ENCODE data around the gene MRPL20. TPM values are rescaled to one million over a fixed set of nuclear protein-coding genes. Genes with fewer than 3 reads are reported as not detected.
"Not testable (repeated sequence)": the region's sequence is repeated elsewhere in the genome, so short reads cannot be mapped to it uniquely, and the experiment has no call there.

Gene MRPL20
- total RNA-seq, 1 donor from 2014 or later = 135 TPM

DNA sequence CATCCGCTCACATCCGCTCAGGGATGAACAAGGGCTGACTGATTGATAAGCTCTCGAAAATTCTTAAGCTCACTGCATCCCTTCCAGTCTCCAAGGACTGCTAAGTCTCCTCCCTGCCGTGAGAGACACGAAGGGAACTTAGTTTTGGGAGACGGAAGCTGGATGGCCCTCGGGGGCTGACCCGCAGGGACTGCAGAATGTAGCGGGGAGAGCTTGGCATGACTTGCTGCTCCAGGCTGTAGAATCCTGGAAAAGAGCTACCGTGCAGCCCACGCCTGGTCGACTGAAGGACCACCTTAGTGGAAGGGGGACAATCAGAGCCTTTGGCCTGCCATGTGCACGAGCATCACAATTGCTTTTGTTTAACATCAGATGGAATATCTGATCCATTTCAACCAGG lies 8.7 kb upstream of the MRPL20 start:
- Histone ChIP-seq H3K4me1 (peaks cover 13% of the 10 kb centered on the region), H3K27ac (replicated peaks) (no peak overlapping the region), H3K9me3 (replicated peaks) (no peaks in the 10 kb centered on the region), H3K4me3 (no peak overlapping the region), H3K27me3 (ENCODE audit: low read depth) (no peaks in the 10 kb centered on the region), H3K36me3 (no peaks in the 10 kb centered on the region)
- TF ChIP-seq CTCF (IDR thresholded peaks at IDR 0.05; ENCODE audit: borderline replicate concordance) = no peak
- DNase-seq = no peak
- intact Hi-C loops (cut with micrococcal nuclease) = no loop called here

GRCh38 chr1:1412311-1412902 lies 5.3 kb upstream of the MRPL20 start:
- H3K9me3 ChIP-seq (replicated peaks); H3K27me3 ChIP-seq (ENCODE audit: low read depth); DNase-seq; H3K36me3 ChIP-seq; H3K4me3 ChIP-seq; H3K27ac ChIP-seq (replicated peaks); intact Hi-C loops (cut with micrococcal nuclease): not testable (repeated sequence)
- H3K4me1 ChIP-seq = peaks cover 24% of the 10 kb centered on the region

DNA sequence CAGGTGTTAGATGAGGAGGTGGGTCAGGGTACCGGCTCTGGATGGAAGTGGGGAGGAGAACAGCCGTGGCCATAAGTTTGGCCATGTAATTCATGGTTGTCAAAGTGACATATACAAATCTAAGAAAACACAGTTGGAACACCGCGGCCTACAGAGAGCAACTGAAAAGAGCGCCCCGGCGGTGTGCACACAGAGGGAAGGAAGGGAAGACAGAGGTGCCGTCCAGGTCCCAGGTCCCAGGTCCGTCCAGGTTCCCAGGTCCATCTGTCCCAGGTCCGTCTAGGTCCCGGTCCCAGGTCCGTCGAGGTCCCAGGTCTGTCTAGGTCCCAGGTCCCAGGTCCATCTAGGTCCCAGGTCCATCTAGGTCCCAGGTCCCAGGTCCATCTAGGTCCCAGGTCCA lies 4.5 kb upstream of the MRPL20 start:
- Histone ChIP-seq H3K27me3 (ENCODE audit: low read depth) (no peaks in the 10 kb centered on the region), H3K4me1 (peaks cover 30% of the 10 kb centered on the region), H3K36me3 (no peaks in the 10 kb centered on the region), H3K9me3 (replicated peaks) (no peaks in the 10 kb centered on the region), H3K4me3 (no peak overlapping the region), H3K27ac (replicated peaks) (no peak overlapping the region)
- TF ChIP-seq CTCF (IDR thresholded peaks at IDR 0.05; ENCODE audit: borderline replicate concordance) = no peak
- intact Hi-C loops (cut with micrococcal nuclease) = no loop called here
- DNase-seq = no peak

DNA sequence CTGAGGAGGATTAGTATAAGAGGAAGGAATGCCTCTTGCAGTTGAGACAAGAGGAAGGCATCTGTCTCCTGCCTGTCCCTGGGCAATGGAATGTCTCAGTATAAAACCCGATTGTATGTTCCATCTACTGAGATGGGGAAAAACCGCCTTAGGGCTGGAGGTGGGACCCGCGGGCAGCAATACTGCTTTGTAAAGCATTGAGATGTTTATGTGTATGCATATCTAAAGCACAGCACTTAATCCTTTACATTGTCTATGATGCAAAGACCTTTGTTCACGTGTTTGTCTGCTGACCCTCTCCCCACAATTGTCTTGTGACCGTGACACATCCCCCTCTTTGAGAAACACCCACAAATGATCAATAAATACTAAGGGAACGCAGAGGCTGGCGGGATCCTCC lies 3.1 kb upstream of the MRPL20 start:
- peaks cover 44% of the 10 kb centered on the region for H3K4me1 ChIP-seq
- intact Hi-C loops (cut with micrococcal nuclease); H3K9me3 ChIP-seq (replicated peaks); H3K36me3 ChIP-seq; H3K27me3 ChIP-seq (ENCODE audit: low read depth); H3K4me3 ChIP-seq; DNase-seq; H3K27ac ChIP-seq (replicated peaks): not testable (repeated sequence)

DNA sequence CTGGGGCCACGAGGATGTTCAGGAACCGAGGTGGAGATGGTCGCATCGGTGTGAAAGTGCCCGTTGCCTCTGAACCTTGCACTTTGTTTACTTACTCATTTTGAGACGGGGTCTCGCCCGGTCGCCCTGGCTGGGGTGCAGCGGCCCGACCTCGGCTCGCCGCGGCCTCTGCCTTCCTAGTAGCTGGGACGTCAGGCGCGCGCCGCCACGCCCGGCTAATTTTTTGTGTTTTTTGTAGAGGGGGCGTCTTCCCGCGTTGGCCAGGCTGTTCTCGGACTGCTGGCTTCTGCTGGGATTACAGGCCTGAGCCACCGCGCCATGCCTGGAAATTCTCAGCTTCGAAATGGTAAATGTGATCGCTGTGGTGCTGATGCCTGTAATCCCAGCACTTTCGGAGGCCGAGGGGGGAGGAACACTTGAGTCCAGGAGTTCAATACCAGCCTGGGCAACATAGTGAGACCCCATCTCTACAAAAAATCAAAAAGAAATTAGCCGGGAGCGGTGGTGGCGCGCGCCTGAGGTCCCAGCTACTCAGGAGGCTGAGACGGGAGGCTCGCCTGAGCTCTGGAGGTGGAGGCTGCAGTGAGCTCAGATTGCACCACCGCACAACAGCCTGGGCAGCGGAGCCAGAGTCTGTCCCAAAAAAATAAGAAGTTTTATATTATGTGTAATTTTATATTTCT lies 684 bp upstream of the MRPL20 start:
- Histone ChIP-seq H3K4me3 (peak overlapping the region; percentile 90), H3K9me3 (replicated peaks) (no peaks in the 10 kb centered on the region), H3K27ac (replicated peaks) (peak overlapping the region; percentile 90), H3K27me3 (ENCODE audit: low read depth) (no peaks in the 10 kb centered on the region), H3K4me1 (peaks cover 53% of the 10 kb centered on the region), H3K36me3 (peaks cover 30% of the 10 kb centered on the region)
- no peak for DNase-seq
- no peak for TF ChIP-seq CTCF (IDR thresholded peaks at IDR 0.05; ENCODE audit: borderline replicate concordance)
- intact Hi-C loops (cut with micrococcal nuclease) = no loop called here

- Histone ChIP-seq H3K36me3 (peaks cover 45% of the 10 kb centered on the region), H3K4me3 (peak overlapping the region; percentile 90), H3K4me1 (peaks cover 60% of the 10 kb centered on the region), H3K9me3 (replicated peaks) (no peaks in the 10 kb centered on the region), H3K27ac (replicated peaks) (peak overlapping the region; percentile 90), H3K27me3 (ENCODE audit: low read depth) (no peaks in the 10 kb centered on the region)
- no peak for TF ChIP-seq CTCF (IDR thresholded peaks at IDR 0.05; ENCODE audit: borderline replicate concordance)
- intact Hi-C loops (cut with micrococcal nuclease) = no loop called here
- DNase-seq = no peak
Observed at GRCh38 chr1:1406101-1406820, 832 bp downstream of the MRPL20 start.
